K562 (cell line): Measurements from ENCODE around the gene ZNF747. TPM values are rescaled to one million over a fixed set of nuclear protein-coding genes. Genes with fewer than 3 reads are reported as not detected.

Experiments used
- CTCFL ChIP-seq: IDR thresholded peaks from 2 replicates; pipeline ENCODE4 v1.6.1; 2011; ENCODE audit warnings: borderline replicate concordance, low read depth, mild to moderate bottlenecking, moderate library complexity, low read length; ENCODE audit not compliant: insufficient read depth, poor library complexity, severe bottlenecking
- FOXA1 ChIP-seq: fragments of 450-650 bp; IDR thresholded peaks from 2 replicates; pipeline ENCODE4 v1.6.1; 2016; ENCODE audit warnings: mild to moderate bottlenecking, borderline replicate concordance
- HNRNPK ChIP-seq: fragments of 200-400 bp; formaldehyde crosslinking; IDR thresholded peaks from one replicate; pipeline ENCODE4 v1.6.1; 2018; ENCODE audit warnings: mild to moderate bottlenecking, low read depth, low read length; ENCODE audit not compliant: poor library complexity, severe bottlenecking
- KAT2B ChIP-seq: IDR thresholded peaks from one replicate; pipeline ENCODE4 v1.6.1; 2012; ENCODE audit warnings: low read depth, mild to moderate bottlenecking, control low read depth, inconsistent platforms, low read length, moderate library complexity
- LEF1 ChIP-seq: fragments of 450-650 bp; IDR thresholded peaks from 2 replicates; pipeline ENCODE4 v1.6.1; 2016; ENCODE audit warnings: mild to moderate bottlenecking
- ZBTB17 ChIP-seq: fragments of 450-650 bp; formaldehyde crosslinking; IDR thresholded peaks from 2 replicates; pipeline ENCODE4 v1.4.0; 2020; ENCODE audit warnings: mild to moderate bottlenecking
- ZNF174 ChIP-seq: fragments of 250-450 bp; sonication (Bioruptor Pico); IDR thresholded peaks from 2 replicates; pipeline ENCODE4 v1.4.0; 2020; ENCODE audit warnings: mild to moderate bottlenecking
- ZNF407 ChIP-seq: fragments of 450-650 bp; IDR thresholded peaks from 2 replicates; pipeline ENCODE4 v1.6.1; 2016; ENCODE audit warnings: low read depth
- polyA plus RNA-seq, 8 experiments: library from polyadenylated mRNA; depleted of rRNA in 4 of 8; stranded (reverse) in 5 of 8; unstranded in 3 of 8; fragments of >200 nt; fragmentation: Nextera tagmentation in 2 of 8; fragmentation: Illumina TruSeq in 1 of 8; extraction: Ambion mirVana in 2 of 8; extraction: Trizol in 1 of 8; gene quantifications; 2 replicates each; pipeline versions ENCODE4 v1.2.1 to v1.2.3, GENCODE V29; 2011 to 2014; ENCODE audit warnings: inconsistent platforms in 1 of 8, missing spikeins in 1 of 8
- total RNA-seq, 7 experiments: library from RNA; depleted of rRNA in 6 of 7; stranded (reverse); fragments of >200 nt in 6 of 7; fragmentation: Illumina TruSeq in 2 of 7; extraction: Trizol in 2 of 7; gene quantifications; 2 replicates each; pipeline versions ENCODE4 v1.2.1 to v1.2.3, GENCODE V29; 2011 to 2021; ENCODE audit warnings: low replicate concordance in 1 of 7
- TF ChIP-seq, protein P1 (sequence below): fragments of 450-650 bp; IDR thresholded peaks from 2 replicates; pipeline ENCODE4 v1.6.1; 2017; ENCODE audit warnings: antibody characterized with exemption
- TF ChIP-seq, protein P2 (sequence below): sonication (generic); formaldehyde crosslinking; IDR thresholded peaks from 2 replicates; pipeline ENCODE4 v1.8.0; 2022; ENCODE audit warnings: mild to moderate bottlenecking, missing genetic modification reagents
- TF ChIP-seq, protein P3 (sequence below): IDR thresholded peaks from 2 replicates; pipeline ENCODE4 v1.6.1; 2012; ENCODE audit warnings: low read depth, low read length, improper control_type of control experiment, borderline replicate concordance

The ZNF747 gene
- total and polyA plus RNA-seq, 9 of the 15 experiments (the other 6 are each of a cell fraction or from before 2014, with no cell fraction given): 0.14 to 3.3 (median 1.5) TPM

DNA sequence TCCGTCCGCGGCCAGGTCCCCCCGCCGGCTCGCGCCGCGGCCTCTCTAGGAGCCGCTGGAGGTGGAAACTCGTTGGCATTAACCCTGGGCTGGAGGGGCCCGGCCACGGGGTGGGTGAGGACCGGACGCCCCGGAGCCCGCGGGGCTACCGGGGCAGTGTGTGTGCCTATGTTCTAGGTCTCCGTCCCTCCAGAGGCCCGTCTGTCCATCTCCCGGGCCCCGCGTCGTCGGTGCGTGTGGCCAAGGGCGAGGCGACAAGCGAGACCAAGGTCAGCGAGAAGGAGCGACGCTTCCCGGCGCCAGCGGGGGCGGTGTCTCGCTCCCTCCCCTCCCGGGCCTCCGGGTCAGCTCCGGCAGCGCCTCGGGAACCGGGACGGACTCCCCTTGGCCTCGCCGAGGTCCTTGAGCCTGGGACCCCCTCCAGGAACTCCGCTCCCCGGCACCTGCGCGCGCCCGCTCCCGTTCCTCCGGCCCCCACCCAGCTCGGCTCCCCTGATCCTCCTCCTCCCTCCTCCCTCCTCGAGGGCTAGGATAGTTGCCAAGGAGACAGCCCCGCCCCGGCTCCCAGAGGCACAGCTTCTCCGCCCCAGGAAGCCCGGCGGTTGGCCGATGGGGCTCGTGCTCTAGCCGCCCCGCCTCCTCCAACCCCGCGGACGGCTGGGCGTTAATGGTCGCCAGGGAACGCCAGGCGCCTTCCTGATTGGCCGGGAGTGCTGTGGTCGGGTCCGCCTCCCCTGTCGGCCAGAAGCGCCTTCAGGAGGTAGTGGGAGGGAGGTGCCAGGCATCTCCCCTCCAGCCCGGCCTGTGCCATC lies 7.6 kb downstream of the ZNF747 start (continued):
- no peak for TF ChIP-seq ZNF407
- no peak for TF ChIP-seq KAT2B
- peak; percentile 84; the same call in 1 of the 2 replicates for TF ChIP-seq ZBTB17 (CRISPR knock-in tag)
- TF ChIP-seq LEF1: 0 out of 2 replicates have a peak, but pooled peaks have one; percentile 17
- TF ChIP-seq, protein P1, sequence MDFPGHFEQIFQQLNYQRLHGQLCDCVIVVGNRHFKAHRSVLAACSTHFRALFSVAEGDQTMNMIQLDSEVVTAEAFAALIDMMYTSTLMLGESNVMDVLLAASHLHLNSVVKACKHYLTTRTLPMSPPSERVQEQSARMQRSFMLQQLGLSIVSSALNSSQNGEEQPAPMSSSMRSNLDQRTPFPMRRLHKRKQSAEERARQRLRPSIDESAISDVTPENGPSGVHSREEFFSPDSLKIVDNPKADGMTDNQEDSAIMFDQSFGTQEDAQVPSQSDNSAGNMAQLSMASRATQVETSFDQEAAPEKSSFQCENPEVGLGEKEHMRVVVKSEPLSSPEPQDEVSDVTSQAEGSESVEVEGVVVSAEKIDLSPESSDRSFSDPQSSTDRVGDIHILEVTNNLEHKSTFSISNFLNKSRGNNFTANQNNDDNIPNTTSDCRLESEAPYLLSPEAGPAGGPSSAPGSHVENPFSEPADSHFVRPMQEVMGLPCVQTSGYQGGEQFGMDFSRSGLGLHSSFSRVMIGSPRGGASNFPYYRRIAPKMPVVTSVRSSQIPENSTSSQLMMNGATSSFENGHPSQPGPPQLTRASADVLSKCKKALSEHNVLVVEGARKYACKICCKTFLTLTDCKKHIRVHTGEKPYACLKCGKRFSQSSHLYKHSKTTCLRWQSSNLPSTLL: no peak
- TF ChIP-seq, protein P2, sequence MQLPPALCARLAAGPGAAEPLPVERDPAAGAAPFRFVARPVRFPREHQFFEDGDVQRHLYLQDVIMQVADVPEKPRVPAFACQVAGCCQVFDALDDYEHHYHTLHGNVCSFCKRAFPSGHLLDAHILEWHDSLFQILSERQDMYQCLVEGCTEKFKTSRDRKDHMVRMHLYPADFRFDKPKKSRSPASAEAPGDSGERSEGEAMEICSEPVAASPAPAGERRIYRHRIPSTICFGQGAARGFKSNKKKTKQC (CRISPR knock-in tag): no peak
- no peak for TF ChIP-seq ZNF174
- TF ChIP-seq FOXA1: no peak
- TF ChIP-seq, protein P3, sequence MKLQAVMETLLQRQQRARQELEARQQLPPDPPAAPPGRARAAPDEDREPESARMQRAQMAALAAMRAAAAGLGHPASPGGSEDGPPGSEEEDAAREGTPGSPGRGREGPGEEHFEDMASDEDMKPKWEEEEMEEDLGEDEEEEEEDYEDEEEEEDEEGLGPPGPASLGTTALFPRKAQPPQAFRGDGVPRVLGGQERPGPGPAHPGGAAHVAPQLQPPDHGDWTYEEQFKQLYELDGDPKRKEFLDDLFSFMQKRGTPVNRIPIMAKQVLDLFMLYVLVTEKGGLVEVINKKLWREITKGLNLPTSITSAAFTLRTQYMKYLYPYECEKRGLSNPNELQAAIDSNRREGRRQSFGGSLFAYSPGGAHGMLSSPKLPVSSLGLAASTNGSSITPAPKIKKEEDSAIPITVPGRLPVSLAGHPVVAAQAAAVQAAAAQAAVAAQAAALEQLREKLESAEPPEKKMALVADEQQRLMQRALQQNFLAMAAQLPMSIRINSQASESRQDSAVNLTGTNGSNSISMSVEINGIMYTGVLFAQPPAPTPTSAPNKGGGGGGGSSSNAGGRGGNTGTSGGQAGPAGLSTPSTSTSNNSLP: no peak
- peak; percentile 78 for TF ChIP-seq CTCFL
- TF ChIP-seq HNRNPK: no peak
